ENCODE results near the gene AVEN. TPM values are rescaled to one million over a fixed set of nuclear protein-coding genes. Genes with fewer than 3 reads are reported as not detected.

Gene AVEN
- total and polyA plus RNA-seq, 2 of the 8 experiments (the other 6 are each of a cell fraction or from before 2014, with no cell fraction given) = 5.5 to 17.0 TPM

DNA sequence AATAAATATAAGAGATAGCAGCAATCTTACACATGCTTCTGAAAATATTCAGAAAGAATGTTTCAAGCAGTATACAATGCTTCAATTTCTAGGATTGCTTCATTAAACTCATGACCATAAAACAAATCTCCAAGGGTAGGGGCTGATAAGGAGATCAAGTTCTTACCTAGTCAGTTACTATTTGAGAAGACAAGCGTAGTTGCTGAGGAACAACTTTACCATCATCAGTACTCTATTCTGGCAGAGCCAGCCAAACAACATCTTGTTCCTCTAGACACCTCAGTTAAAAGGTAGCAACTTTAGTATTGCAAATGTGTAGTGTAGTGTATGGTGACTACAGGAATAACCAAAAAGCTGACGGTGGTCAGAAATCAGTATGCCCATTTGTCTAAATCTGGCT is 156.1 kb downstream of the AVEN start:
- Histone ChIP-seq H3K27ac (ENCODE audit: low read depth, low read length) (no peak overlapping the region), H3K4me1 (replicated peaks in 1 of 4; ENCODE audit: control insufficient read depth in 3 of 4, insufficient read depth in 4 of 4, low read length in 3 of 4) (peaks cover 0 to 5% (median 2%) of the 10 kb centered on the region in 4 experiments; a peak in 2 of 7 replicates), H3K79me2 (ENCODE audit: control insufficient read depth in 1 of 2, insufficient read depth in 2 of 2, low read length in 2 of 2) (no peaks in the 10 kb centered on the region), H4K5ac (ENCODE audit: insufficient read length, low read depth, low read length) (no peak overlapping the region), H2BK15ac (ENCODE audit: low read length) (no peak overlapping the region), H3K23me2 (ENCODE audit: low read depth, low read length) (no peaks in the 10 kb centered on the region), H3K4me3 (ENCODE audit: extremely low read depth in 1 of 4, insufficient read depth in 2 of 4, low read depth in 3 of 4, low read length in 4 of 4) (no peak overlapping the region), H3K27me3 (replicated peaks in 1 of 4; ENCODE audit: control insufficient read depth in 3 of 4, extremely low read depth in 1 of 4, insufficient read depth in 3 of 4, low read length in 3 of 4) (no peaks in the 10 kb centered on the region), H3K4me2 (ENCODE audit: insufficient read depth in 1 of 2, low read depth in 2 of 2, low read length in 2 of 2) (no peak overlapping the region), H3K23ac (ENCODE audit: insufficient read length) (no peak overlapping the region), H3K79me1 (ENCODE audit: low read depth, low read length) (no peaks in the 10 kb centered on the region), H3K9ac (replicated peaks in 1 of 4; ENCODE audit: extremely low read depth in 1 of 4, low read depth in 3 of 4, low read length in 3 of 4) (no peak overlapping the region), H3K14ac (ENCODE audit: insufficient read length) (no peak overlapping the region), H4K20me1 (replicated peaks in 1 of 2; ENCODE audit: control insufficient read depth in 1 of 2, insufficient read depth in 2 of 2, low read length in 2 of 2) (no peaks in the 10 kb centered on the region), H2BK120ac (replicated peaks; ENCODE audit: low read depth, low read length) (no peak overlapping the region), H3K18ac (ENCODE audit: extremely low read depth, low read length) (no peak overlapping the region), H3K4ac (replicated peaks; ENCODE audit: insufficient read length, low read depth, low read length) (no peak overlapping the region), H2AFZ (ENCODE audit: low read length) (no peak overlapping the region), H2BK5ac (ENCODE audit: low read depth, low read length) (no peak overlapping the region), H3K9me3 (ENCODE audit: insufficient read depth in 2 of 2, low read depth in 1 of 2, low read length in 1 of 2) (no peaks in the 10 kb centered on the region), H4K91ac (replicated peaks; ENCODE audit: insufficient read length, low read length) (no peak overlapping the region), H2BK20ac (ENCODE audit: low read length) (no peak overlapping the region), H3K56ac (replicated peaks; ENCODE audit: insufficient read length, low read depth, low read length) (no peak overlapping the region), H2BK12ac (ENCODE audit: low read depth, low read length) (no peak overlapping the region), H3K36me3 (ENCODE audit: control insufficient read depth in 2 of 4, insufficient read depth in 4 of 4, low read length in 3 of 4) (no peaks in the 10 kb centered on the region), H2AK5ac (ENCODE audit: low read depth, low read length) (no peak overlapping the region), H4K8ac (ENCODE audit: extremely low read depth, insufficient read depth, low read length) (no peak overlapping the region)
- no peak for TF ChIP-seq EP300 (IDR thresholded peaks at IDR 0.05; ENCODE audit: borderline replicate concordance in 1 of 2, low read depth in 2 of 2, low read length in 2 of 2)
- TF ChIP-seq KDM5A (IDR thresholded peaks at IDR 0.05; ENCODE audit: low read length) = no peak
- TF ChIP-seq, protein P1, sequence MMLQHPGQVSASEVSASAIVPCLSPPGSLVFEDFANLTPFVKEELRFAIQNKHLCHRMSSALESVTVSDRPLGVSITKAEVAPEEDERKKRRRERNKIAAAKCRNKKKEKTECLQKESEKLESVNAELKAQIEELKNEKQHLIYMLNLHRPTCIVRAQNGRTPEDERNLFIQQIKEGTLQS (IDR thresholded peaks at IDR 0.05; ENCODE audit: insufficient read depth, low read depth, low read length) = no peak
- TF ChIP-seq POLR2A (IDR thresholded peaks at IDR 0.05; ENCODE audit: control extremely low read depth in 1 of 2, low read depth in 2 of 2, low read length in 2 of 2) = no peak
- TF ChIP-seq, protein P2, sequence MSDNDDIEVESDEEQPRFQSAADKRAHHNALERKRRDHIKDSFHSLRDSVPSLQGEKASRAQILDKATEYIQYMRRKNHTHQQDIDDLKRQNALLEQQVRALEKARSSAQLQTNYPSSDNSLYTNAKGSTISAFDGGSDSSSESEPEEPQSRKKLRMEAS (IDR thresholded peaks at IDR 0.05) = no peak
- no peak for TF ChIP-seq YY1 (IDR thresholded peaks at IDR 0.05; ENCODE audit: low read depth, low read length)
- WGBS, 2 experiments (ENCODE audit: extremely low coverage in 1 of 2, insufficient coverage in 1 of 2, insufficient read length in 1 of 2, insufficient replicate concordance in 2 of 2, low coverage in 1 of 2, low lambda C conversion rate in 2 of 2, missing lambda C conversion rate in 1 of 2) = 93% methylated on average over 2 of the region's 2 CpGs; no CpG with 5 or more reads in 1 of the 2 experiments
- ChIA-PET CTCF (ENCODE audit: partially characterized antibody) (no interaction called here), POLR2A (ENCODE audit: partially characterized antibody) (no interaction called here)
- DNase-seq (ENCODE audit: low read depth in 1 of 2, low spot score in 2 of 2) (no peak), FAIRE-seq (no peak)

Data from H1 (cell line).